ENCODE measurements around the gene CCND1. TPM values are rescaled to one million over a fixed set of nuclear protein-coding genes. Genes with fewer than 3 reads are reported as not detected.
"Not testable (repeated sequence)": the region's sequence is repeated elsewhere in the genome, so short reads cannot be mapped to it uniquely, and the experiment has no call there.

The CCND1 gene
- total RNA-seq, 1 donor: 770 TPM

DNA sequence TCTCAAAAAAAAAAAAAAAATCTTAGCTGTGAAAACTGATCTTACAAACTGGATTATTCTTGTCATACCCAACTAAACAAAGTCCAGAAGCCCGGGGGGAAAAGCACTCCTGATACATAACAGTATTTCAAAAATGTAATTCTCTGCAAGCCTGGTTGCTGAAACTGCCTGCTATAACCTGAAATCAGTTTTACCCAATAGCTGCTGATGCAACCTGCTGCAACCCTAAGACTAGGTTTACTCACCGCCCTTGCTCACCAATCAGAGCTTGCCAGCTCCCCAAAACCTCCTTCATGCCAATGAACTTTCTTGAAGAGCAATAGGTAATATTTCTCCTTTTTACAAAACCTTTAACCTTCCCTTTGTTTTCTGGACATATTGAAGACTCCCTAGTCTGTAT lies 50.5 kb downstream of the CCND1 start:
- TF ChIP-seq, protein P1, sequence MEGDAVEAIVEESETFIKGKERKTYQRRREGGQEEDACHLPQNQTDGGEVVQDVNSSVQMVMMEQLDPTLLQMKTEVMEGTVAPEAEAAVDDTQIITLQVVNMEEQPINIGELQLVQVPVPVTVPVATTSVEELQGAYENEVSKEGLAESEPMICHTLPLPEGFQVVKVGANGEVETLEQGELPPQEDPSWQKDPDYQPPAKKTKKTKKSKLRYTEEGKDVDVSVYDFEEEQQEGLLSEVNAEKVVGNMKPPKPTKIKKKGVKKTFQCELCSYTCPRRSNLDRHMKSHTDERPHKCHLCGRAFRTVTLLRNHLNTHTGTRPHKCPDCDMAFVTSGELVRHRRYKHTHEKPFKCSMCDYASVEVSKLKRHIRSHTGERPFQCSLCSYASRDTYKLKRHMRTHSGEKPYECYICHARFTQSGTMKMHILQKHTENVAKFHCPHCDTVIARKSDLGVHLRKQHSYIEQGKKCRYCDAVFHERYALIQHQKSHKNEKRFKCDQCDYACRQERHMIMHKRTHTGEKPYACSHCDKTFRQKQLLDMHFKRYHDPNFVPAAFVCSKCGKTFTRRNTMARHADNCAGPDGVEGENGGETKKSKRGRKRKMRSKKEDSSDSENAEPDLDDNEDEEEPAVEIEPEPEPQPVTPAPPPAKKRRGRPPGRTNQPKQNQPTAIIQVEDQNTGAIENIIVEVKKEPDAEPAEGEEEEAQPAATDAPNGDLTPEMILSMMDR (IDR thresholded peaks at IDR 0.05; ENCODE audit: insufficient read depth, low read length): no peak
- DNase-seq (ENCODE audit: low read depth): peak; percentile 64
- no peak overlapping the region for H3K4me3 ChIP-seq (ENCODE audit: low read depth, low read length)

DNA sequence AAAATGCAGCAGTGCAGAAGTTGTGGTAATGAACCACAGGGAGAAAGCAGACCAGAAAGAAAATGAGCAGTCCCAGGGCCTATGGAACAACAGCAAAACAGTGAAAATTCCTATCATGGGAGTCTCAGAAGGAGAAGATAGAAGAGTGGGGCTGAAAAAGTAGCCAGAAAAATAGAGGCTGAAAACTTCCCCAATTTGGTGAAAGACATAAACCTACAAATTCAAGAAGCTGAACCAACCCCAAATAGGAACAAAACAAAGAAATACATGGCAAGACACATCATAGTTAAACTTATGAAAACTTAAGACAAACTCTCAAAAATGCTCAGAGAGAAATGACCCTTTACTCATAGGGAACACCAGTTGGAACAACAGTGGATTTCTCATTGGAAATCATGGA lies 51.5 kb downstream of the CCND1 start:
- TF ChIP-seq, protein P1 (IDR thresholded peaks at IDR 0.05; ENCODE audit: insufficient read depth, low read length): no peak
- no peak for DNase-seq (ENCODE audit: low read depth)
- no peak overlapping the region for H3K4me3 ChIP-seq (ENCODE audit: low read depth, low read length)

DNA sequence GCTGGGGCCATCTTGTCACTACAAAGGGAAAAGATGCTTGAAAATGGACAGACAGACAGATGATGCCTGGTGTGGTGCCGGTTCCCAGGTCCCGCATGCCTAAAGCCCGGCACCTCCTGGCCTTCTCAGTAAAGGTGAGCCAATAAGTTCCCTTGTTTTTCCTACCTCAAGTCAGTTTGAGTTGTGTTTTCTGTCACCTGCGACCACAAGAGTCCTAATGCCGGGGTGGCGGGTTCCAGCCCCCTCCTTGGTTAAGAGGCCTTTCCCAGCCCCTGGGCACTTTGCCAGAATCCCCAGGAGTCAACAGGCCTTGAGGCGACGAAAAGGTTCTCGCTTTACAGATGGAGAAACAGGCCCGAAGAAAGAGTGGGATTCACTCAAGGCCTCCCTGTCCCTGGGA lies 53.8 kb downstream of the CCND1 start:
- no peak for DNase-seq (ENCODE audit: low read depth)
- H3K4me3 ChIP-seq (ENCODE audit: low read depth, low read length): no peak overlapping the region
- TF ChIP-seq, protein P1 (IDR thresholded peaks at IDR 0.05; ENCODE audit: insufficient read depth, low read length): no peak

DNA sequence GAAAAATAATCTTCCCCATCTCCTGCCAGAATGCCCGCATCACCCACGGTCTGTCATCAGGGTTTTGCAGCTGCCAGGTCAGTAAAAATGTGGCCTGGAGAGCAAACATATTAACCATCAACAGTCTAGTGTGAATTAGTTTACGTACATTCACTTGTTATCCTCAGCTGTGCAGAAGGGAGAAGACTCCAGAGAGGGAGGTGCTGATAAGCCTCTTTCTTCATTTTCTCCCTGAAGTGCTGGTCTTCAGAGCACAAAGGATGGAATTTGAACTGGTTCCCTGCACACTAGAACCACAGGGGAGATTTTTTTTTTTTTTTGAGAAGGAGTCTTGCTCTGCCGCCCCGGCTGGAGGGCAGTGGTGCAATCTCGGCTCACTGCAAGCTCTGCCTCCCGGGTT lies 54.6 kb downstream of the CCND1 start:
- no peak for DNase-seq (ENCODE audit: low read depth)
- no peak overlapping the region for H3K4me3 ChIP-seq (ENCODE audit: low read depth, low read length)
- TF ChIP-seq, protein P1 (IDR thresholded peaks at IDR 0.05; ENCODE audit: insufficient read depth, low read length): no peak

DNA sequence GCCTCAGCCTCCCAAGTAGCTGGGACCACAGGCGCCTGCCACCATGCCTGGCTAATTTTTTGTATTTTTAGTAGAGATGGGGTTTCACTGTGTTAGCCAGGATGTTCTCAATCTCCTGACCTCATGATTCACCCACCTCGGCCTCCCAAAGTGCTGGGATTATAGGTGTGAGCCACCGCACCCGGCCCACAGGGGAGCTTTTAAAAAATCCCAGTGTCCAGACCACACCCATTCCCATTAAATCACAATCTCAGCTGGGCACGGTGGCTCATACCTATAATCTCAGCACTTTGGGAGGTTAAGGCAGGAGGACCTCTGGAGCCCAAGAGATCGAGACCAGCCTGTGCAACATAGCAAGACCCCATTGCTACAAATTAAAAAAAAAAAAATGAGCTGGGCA lies 55.0 kb downstream of the CCND1 start:
- DNase-seq (ENCODE audit: low read depth); H3K4me3 ChIP-seq (ENCODE audit: low read depth, low read length): not testable (repeated sequence)

DNA sequence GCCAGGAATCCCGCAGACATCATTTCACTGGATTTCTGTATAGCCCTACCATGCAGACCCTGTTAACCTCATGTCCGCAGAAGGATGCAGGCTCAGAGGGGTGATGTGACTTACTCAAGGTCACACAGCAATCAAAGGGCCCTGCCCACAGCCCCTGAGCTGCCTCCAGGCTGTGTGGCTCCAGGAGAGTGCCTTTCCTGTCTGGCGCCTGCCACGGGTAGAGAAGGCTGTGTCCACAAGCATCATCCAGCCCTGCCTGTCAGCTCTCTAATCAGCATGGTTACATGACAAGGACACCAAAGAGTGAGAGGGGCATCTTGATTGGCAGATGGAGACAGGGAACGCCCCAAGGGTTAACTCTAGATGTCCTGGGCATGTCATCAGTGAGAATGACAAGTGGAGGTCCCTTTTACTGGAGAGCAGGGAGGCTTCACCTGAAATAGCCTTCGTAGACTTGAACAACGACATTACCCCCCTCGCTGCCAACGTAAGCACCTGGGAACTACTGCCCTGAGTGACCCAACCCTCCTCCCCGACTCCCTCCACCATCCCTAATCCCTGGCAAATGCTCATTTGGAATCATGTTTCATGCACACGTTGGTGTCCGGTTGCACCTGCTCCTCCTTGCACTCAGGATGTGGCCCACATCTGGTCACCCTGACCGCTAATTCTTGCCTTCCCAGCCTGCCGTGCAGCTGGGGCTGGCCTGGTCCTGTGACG lies 56.0 kb downstream of the CCND1 start:
- no peak for DNase-seq (ENCODE audit: low read depth)

DNA sequence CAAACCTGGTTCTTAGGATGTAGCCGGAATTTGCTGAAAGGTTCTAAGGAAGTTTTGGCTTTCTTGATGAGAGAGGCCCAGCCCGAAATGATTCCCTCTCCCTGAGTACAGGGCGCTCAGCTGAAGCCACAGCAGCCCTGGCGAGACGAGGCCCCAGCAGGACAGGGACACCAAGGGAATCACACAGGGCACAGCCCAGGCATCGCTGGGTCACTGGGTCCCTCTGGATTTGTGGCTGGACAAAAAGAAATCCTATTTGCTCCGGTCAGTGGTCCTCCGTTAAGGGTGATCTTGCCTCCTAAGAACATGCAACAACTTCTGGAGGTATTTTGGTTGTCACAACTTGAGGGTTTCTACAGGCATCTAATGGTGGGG lies 56.5 kb downstream of the CCND1 start:
- TF ChIP-seq, protein P1 (IDR thresholded peaks at IDR 0.05; ENCODE audit: insufficient read depth, low read length): no peak
- DNase-seq (ENCODE audit: low read depth): no peak
- no peak overlapping the region for H3K4me3 ChIP-seq (ENCODE audit: low read depth, low read length)

More for the DNA sequence above, 56.0 kb downstream of the CCND1 start:
- H3K4me3 ChIP-seq (ENCODE audit: low read depth, low read length): no peak overlapping the region
- TF ChIP-seq, protein P1 (IDR thresholded peaks at IDR 0.05; ENCODE audit: insufficient read depth, low read length): no peak
